ENCODE results near the gene MMD. TPM values are rescaled to one million over a fixed set of nuclear protein-coding genes. Genes with fewer than 3 reads are reported as not detected.
A peak's percentile ranks its signal among the peaks of the same experiment; 100 is the strongest.
"Not testable (repeated sequence)": the region's sequence is repeated elsewhere in the genome, so short reads cannot be mapped to it uniquely, and the experiment has no call there.

MMD gene
- 8.5 and 13.3 TPM in 2 replicates for total RNA-seq

GRCh38 chr17:55421179-55421934 is at the start of gene MMD:
MMD (minus strand) TSS chr17:55421835; CDS start chr17:55421695, 140 bp downstream.
- DNase-seq (ENCODE audit: low read depth in 2 of 2): no peak

- DNase-seq (ENCODE audit: low read depth in 2 of 2): no peak
Observed at GRCh38 chr17:55466671-55467070, 45.0 kb upstream of the MMD start.

GRCh38 chr17:55465771-55466170 is 44.1 kb upstream of the MMD start:
- DNase-seq (ENCODE audit: low read depth in 2 of 2): not testable (repeated sequence)

GRCh38 chr17:55463600-55463999 is 42.0 kb upstream of the MMD start:
- DNase-seq (ENCODE audit: low read depth in 2 of 2): no peak

- no peak for DNase-seq (ENCODE audit: low read depth in 2 of 2)
Observed at GRCh38 chr17:55462711-55463110, 41.1 kb upstream of the MMD start.

- no peak for DNase-seq (ENCODE audit: low read depth in 2 of 2)
Observed at GRCh38 chr17:55462234-55462633, 40.6 kb upstream of the MMD start.

- DNase-seq (ENCODE audit: low read depth in 2 of 2): peak in 1 of 2 donors; percentile 80
Observed at GRCh38 chr17:55458978-55459377, 37.3 kb upstream of the MMD start.

GRCh38 chr17:55458287-55458900 is 36.8 kb upstream of the MMD start:
- DNase-seq (ENCODE audit: low read depth in 2 of 2): peak in 1 of 2 donors; percentile 5

- DNase-seq (ENCODE audit: low read depth in 2 of 2): no peak
Observed at GRCh38 chr17:55456307-55457240, 34.9 kb upstream of the MMD start.

- DNase-seq (ENCODE audit: low read depth in 2 of 2): no peak
Observed at GRCh38 chr17:55454906-55455474, 33.4 kb upstream of the MMD start.

GRCh38 chr17:55453839-55454557 is 32.4 kb upstream of the MMD start:
- DNase-seq (ENCODE audit: low read depth in 2 of 2): peak; percentile 36 to 48

- peak; percentile 88 to 90 for DNase-seq (ENCODE audit: low read depth in 2 of 2)
Observed at GRCh38 chr17:55452139-55452790, 30.6 kb upstream of the MMD start.

- no peak for DNase-seq (ENCODE audit: low read depth in 2 of 2)
Observed at GRCh38 chr17:55451758-55452138, 30.1 kb upstream of the MMD start.

- peak in 1 of 2 donors; percentile 54 for DNase-seq (ENCODE audit: low read depth in 2 of 2)
Observed at GRCh38 chr17:55451203-55451641, 29.6 kb upstream of the MMD start.

GRCh38 chr17:55450232-55450825 is 28.7 kb upstream of the MMD start:
- DNase-seq (ENCODE audit: low read depth in 2 of 2): no peak

GRCh38 chr17:55448681-55449080 is 27.0 kb upstream of the MMD start:
- DNase-seq (ENCODE audit: low read depth in 2 of 2): no peak

- peak in 1 of 2 donors; percentile 13 for DNase-seq (ENCODE audit: low read depth in 2 of 2)
Observed at GRCh38 chr17:55446581-55447205, 25.1 kb upstream of the MMD start.

- DNase-seq (ENCODE audit: low read depth in 2 of 2): not testable (repeated sequence)
Observed at GRCh38 chr17:55446004-55446403, 24.4 kb upstream of the MMD start.
